HAP-1 (cell line): ENCODE data around the gene PACRG.

Experiments
- DNase-seq, 2 experiments: peaks; one replicate each; pipeline ENCODE4 v3.0.0-alpha.2; 2016 to 2020; ENCODE audit warnings: low spot score in 2 of 2
- H3K27me3 ChIP-seq: fragments of 250-450 bp; sonication (Bioruptor Pico); 2 replicates; pipeline ENCODE4 v1.5.1; 2020; ENCODE audit warnings: low read depth, mild to moderate bottlenecking, moderate library complexity
- H3K36me3 ChIP-seq: fragments of 250-450 bp; sonication (Bioruptor Pico); replicated peaks from 2 replicates; pipeline ENCODE4 v1.5.1; 2020; ENCODE audit warnings: mild to moderate bottlenecking
- H3K4me1 ChIP-seq: fragments of 250-450 bp; sonication (Bioruptor Pico); 2 replicates; pipeline ENCODE4 v1.5.1; 2020; ENCODE audit warnings: mild to moderate bottlenecking
- H3K4me3 ChIP-seq: fragments of 250-450 bp; sonication (Bioruptor Pico); 2 replicates; pipeline ENCODE4 v1.5.1; 2020; ENCODE audit warnings: mild to moderate bottlenecking, moderate library complexity
- H3K9me3 ChIP-seq: fragments of 250-450 bp; sonication (Bioruptor Pico); 2 replicates; pipeline ENCODE4 v1.5.1; 2020; ENCODE audit warnings: mild to moderate bottlenecking, moderate library complexity
- in situ Hi-C: fragments of 300-500 bp; cut with MboI; formaldehyde crosslinking; loops from 3 replicates; pipeline ENCODE4 v1.14.3; 2020; ENCODE audit warnings: low sequenced_read_pairs, inconsistent platforms, mixed read lengths

Gene PACRG

GRCh38 chr6:163243692-163244589 is 516.2 kb downstream of the PACRG start:
- in situ Hi-C loops = no loop called here
- DNase-seq = peak in 1 of 2 experiments; percentile 40

GRCh38 chr6:163248051-163248450 is 520.3 kb downstream of the PACRG start:
- DNase-seq = no peak
- in situ Hi-C loops = no loop called here
- Histone ChIP-seq H3K36me3 (no peaks in the 10 kb centered on the region), H3K4me3 (no peak overlapping the region), H3K27me3 (no peaks in the 10 kb centered on the region), H3K4me1 (peaks cover 20% of the 10 kb centered on the region), H3K9me3 (no peaks in the 10 kb centered on the region)

More at GRCh38 chr6:163243692-163244589, 516.2 kb downstream of the PACRG start:
- Histone ChIP-seq H3K4me3 (no peak overlapping the region), H3K9me3 (no peaks in the 10 kb centered on the region), H3K36me3 (no peaks in the 10 kb centered on the region), H3K4me1 (peaks cover 20% of the 10 kb centered on the region), H3K27me3 (no peaks in the 10 kb centered on the region)

- no peak for DNase-seq
- no peak overlapping the region for H3K4me3 ChIP-seq
- no peaks in the 10 kb centered on the region for H3K9me3 ChIP-seq
- H3K36me3 ChIP-seq = no peaks in the 10 kb centered on the region
- H3K27me3 ChIP-seq = no peaks in the 10 kb centered on the region
- in situ Hi-C loops = no loop called here
- H3K4me1 ChIP-seq = peaks cover 9% of the 10 kb centered on the region
These were observed 521.9 kb downstream of the PACRG start for GRCh38 chr6:163249651-163250101.

GRCh38 chr6:163250116-163250515 is 522.3 kb downstream of the PACRG start:
- H3K36me3 ChIP-seq = no peaks in the 10 kb centered on the region
- H3K27me3 ChIP-seq = no peaks in the 10 kb centered on the region
- H3K4me3 ChIP-seq = no peak overlapping the region
- H3K9me3 ChIP-seq = no peaks in the 10 kb centered on the region
- no peak for DNase-seq
- peaks cover 5% of the 10 kb centered on the region for H3K4me1 ChIP-seq
- in situ Hi-C loops = no loop called here

GRCh38 chr6:163252061-163252591 is 524.4 kb downstream of the PACRG start:
- Histone ChIP-seq H3K27me3 (no peaks in the 10 kb centered on the region), H3K36me3 (no peaks in the 10 kb centered on the region), H3K4me1 (no peaks in the 10 kb centered on the region), H3K4me3 (no peak overlapping the region), H3K9me3 (no peaks in the 10 kb centered on the region)
- DNase-seq = no peak
- in situ Hi-C loops = no loop called here

- no peak for DNase-seq
- Histone ChIP-seq H3K36me3 (no peaks in the 10 kb centered on the region), H3K4me3 (no peak overlapping the region), H3K9me3 (no peaks in the 10 kb centered on the region), H3K27me3 (no peaks in the 10 kb centered on the region), H3K4me1 (no peaks in the 10 kb centered on the region)
- in situ Hi-C loops = no loop called here
These were observed 525.9 kb downstream of the PACRG start for GRCh38 chr6:163253556-163254213.

- in situ Hi-C loops = no loop called here
These were observed 526.6 kb downstream of the PACRG start for GRCh38 chr6:163254341-163254835.

GRCh38 chr6:163255265-163255664 is 527.5 kb downstream of the PACRG start:
- peaks cover 9% of the 10 kb centered on the region for H3K4me1 ChIP-seq
- no peaks in the 10 kb centered on the region for H3K36me3 ChIP-seq
- no peak overlapping the region for H3K4me3 ChIP-seq
- in situ Hi-C loops = no loop called here
- no peak for DNase-seq
- H3K9me3 ChIP-seq = no peaks in the 10 kb centered on the region
- no peaks in the 10 kb centered on the region for H3K27me3 ChIP-seq

More at GRCh38 chr6:163254341-163254835, 526.6 kb downstream of the PACRG start:
- Histone ChIP-seq H3K4me3 (no peak overlapping the region), H3K36me3 (no peaks in the 10 kb centered on the region), H3K4me1 (peaks cover 2% of the 10 kb centered on the region; the same call in 1 of the 2 replicates), H3K9me3 (no peaks in the 10 kb centered on the region), H3K27me3 (no peaks in the 10 kb centered on the region)
- no peak for DNase-seq

GRCh38 chr6:163259689-163260088 is 531.9 kb downstream of the PACRG start:
- no peaks in the 10 kb centered on the region for H3K9me3 ChIP-seq
- H3K4me1 ChIP-seq = peaks cover 19% of the 10 kb centered on the region
- H3K36me3 ChIP-seq = no peaks in the 10 kb centered on the region
- in situ Hi-C loops = no loop called here
- peak overlapping the region; percentile 6 for H3K4me3 ChIP-seq
- DNase-seq = no peak
- no peaks in the 10 kb centered on the region for H3K27me3 ChIP-seq

GRCh38 chr6:163260111-163260895 is 532.5 kb downstream of the PACRG start:
- DNase-seq = peak; percentile 87 to 99
- no peaks in the 10 kb centered on the region for H3K27me3 ChIP-seq
- no peaks in the 10 kb centered on the region for H3K9me3 ChIP-seq
- peaks cover 19% of the 10 kb centered on the region for H3K4me1 ChIP-seq
- in situ Hi-C loops = no loop called here
- peak overlapping the region; percentile 6 for H3K4me3 ChIP-seq
- no peaks in the 10 kb centered on the region for H3K36me3 ChIP-seq

GRCh38 chr6:163260911-163261310 is 533.1 kb downstream of the PACRG start:
- no peaks in the 10 kb centered on the region for H3K36me3 ChIP-seq
- H3K4me3 ChIP-seq = peak overlapping the region; percentile 4
- in situ Hi-C loops = no loop called here
- peak; percentile 19 to 40 for DNase-seq
- H3K4me1 ChIP-seq = peaks cover 19% of the 10 kb centered on the region
- no peaks in the 10 kb centered on the region for H3K27me3 ChIP-seq
- no peaks in the 10 kb centered on the region for H3K9me3 ChIP-seq

- H3K4me3 ChIP-seq = no peak overlapping the region
- no peaks in the 10 kb centered on the region for H3K27me3 ChIP-seq
- in situ Hi-C loops = no loop called here
- H3K4me1 ChIP-seq = peaks cover 19% of the 10 kb centered on the region
- H3K9me3 ChIP-seq = no peaks in the 10 kb centered on the region
- no peak for DNase-seq
- no peaks in the 10 kb centered on the region for H3K36me3 ChIP-seq
These were observed 533.6 kb downstream of the PACRG start for GRCh38 chr6:163261361-163261760.

GRCh38 chr6:163262080-163262479 is 534.3 kb downstream of the PACRG start:
- Histone ChIP-seq H3K27me3 (no peaks in the 10 kb centered on the region), H3K4me1 (peaks cover 19% of the 10 kb centered on the region), H3K4me3 (no peak overlapping the region), H3K9me3 (no peaks in the 10 kb centered on the region), H3K36me3 (no peaks in the 10 kb centered on the region)
- in situ Hi-C loops = no loop called here
- DNase-seq = no peak
